AG04450 (cell line): ENCODE measurements around the gene TSSK6. TPM values are rescaled to one million over a fixed set of nuclear protein-coding genes. Genes with fewer than 3 reads are reported as not detected.

Experiments
- CTCF ChIA-PET: fragments of 300-600, 350-600 bp; formaldehyde crosslinking; extraction: SDS; loops from one replicate; lab custom pipeline; 2022; ENCODE audit warnings: antibody characterized with exemption, inconsistent platforms; lab: Charles Lee
- POLR2A ChIA-PET: fragments of 350-600 bp; formaldehyde crosslinking; extraction: SDS; loops from one replicate; lab custom pipeline; 2021; ENCODE audit warnings: antibody characterized with exemption, inconsistent platforms; lab: Yijun Ruan, JAX
- DNase-seq: peaks from one replicate; pipeline ENCODE4 v3.0.0-alpha.2; 2011; ENCODE audit warnings: low read depth, low spot score
- H3K27ac ChIP-seq: one replicate; pipeline ENCODE4 v1.5.1; 2012; ENCODE audit warnings: low read depth, low read length, control low read depth
- H3K27me3 ChIP-seq: one replicate; pipeline ENCODE4 v1.6.0; 2012; ENCODE audit warnings: low read length; ENCODE audit not compliant: control insufficient read depth, insufficient read depth
- H3K4me3 ChIP-seq: 2 replicates; pipeline ENCODE4 v1.5.1; 2011; ENCODE audit warnings: mild to moderate bottlenecking, low read depth, low read length, control low read depth
- H3K9me3 ChIP-seq: 2 replicates; pipeline ENCODE4 v1.5.1; 2012; ENCODE audit warnings: low read length; ENCODE audit not compliant: control insufficient read depth, insufficient read depth
- polyA plus RNA-seq: library from polyadenylated mRNA; depleted of rRNA; stranded (reverse); fragments of >200 nt; gene quantifications from 2 replicates; pipeline ENCODE4 v1.2.3, GENCODE V29; 2011
- TF ChIP-seq, protein P1 (sequence below): IDR thresholded peaks from 2 replicates; pipeline ENCODE4 v1.5.1; 2011; ENCODE audit warnings: low read depth, low read length, control low read depth, inconsistent platforms

Gene TSSK6
- polyA plus RNA-seq, 1 experiment = 1.0 TPM

DNA sequence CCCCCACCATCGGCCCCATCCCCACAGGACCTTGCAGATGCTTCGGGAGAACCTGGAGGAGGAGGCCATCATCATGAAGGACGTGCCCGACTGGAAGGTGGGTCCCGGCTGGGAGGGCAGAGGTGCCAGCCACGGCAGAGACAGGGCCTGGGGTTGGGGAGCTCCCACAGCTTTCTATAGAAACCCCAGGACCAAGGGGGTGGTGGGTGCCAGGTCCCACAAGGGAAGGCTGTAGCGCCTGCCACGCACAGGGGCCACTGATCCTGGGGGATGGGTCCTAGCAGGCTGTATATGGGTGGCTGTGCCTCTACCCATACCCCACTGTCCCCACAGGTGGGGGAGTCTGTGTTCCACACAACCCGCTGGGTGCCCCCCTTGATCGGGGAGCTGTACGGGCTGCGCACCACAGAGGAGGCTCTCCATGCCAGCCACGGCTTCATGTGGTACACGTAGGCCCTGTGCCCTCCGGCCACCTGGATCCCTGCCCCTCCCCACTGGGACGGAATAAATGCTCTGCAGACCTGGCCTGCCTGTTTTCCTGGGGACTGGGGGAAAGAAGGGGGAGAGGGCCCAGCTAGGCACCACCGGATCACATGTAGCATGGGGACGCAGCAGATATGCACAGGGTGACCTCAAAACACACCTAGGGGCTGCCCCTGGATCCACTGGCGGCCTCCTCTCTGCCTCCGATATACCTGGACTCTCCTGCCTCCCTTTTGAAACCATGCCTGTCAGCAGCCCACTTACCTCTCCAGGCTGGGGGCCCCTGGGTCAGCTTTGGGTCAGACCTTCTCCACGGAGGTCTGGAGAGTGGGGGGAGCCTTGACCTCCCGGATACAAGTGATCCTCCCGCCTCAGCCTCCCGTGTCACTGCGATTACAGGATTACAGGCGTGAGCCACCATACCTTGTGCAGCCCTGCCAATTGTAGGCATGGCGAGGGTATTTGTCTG, 12.6 kb upstream of the TSSK6 start:
- H3K27me3 ChIP-seq = no peaks in the 10 kb centered on the region
- ChIA-PET CTCF (interaction anchor here (1.4 to 5.0 kb wide), 2 partner anchors 26 to 117 kb away, joined by 3 to 94 read pairs; partner anchors contain the start of gene GMIP), POLR2A (no interaction called here)
- H3K9me3 ChIP-seq = no peaks in the 10 kb centered on the region; the same call in 1 of the 2 replicates
- no peak for DNase-seq
- no peak overlapping the region for H3K27ac ChIP-seq
- TF ChIP-seq, protein P1, sequence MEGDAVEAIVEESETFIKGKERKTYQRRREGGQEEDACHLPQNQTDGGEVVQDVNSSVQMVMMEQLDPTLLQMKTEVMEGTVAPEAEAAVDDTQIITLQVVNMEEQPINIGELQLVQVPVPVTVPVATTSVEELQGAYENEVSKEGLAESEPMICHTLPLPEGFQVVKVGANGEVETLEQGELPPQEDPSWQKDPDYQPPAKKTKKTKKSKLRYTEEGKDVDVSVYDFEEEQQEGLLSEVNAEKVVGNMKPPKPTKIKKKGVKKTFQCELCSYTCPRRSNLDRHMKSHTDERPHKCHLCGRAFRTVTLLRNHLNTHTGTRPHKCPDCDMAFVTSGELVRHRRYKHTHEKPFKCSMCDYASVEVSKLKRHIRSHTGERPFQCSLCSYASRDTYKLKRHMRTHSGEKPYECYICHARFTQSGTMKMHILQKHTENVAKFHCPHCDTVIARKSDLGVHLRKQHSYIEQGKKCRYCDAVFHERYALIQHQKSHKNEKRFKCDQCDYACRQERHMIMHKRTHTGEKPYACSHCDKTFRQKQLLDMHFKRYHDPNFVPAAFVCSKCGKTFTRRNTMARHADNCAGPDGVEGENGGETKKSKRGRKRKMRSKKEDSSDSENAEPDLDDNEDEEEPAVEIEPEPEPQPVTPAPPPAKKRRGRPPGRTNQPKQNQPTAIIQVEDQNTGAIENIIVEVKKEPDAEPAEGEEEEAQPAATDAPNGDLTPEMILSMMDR = no peak
- H3K4me3 ChIP-seq = no peak overlapping the region

DNA sequence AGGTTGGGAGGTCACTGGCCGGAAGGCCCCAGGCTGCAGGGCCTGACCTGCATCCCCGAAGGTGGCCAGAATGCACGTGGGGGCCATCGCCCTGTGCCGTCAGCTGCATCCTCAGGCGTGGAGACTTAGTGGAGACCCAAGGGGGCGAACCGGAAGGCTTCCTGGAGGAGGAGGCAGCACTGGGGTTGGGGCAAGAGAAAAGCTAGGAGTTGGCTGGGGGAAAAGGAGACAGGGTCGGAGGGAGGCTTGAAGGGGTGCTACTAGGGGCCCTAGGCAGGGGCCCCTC, 12.0 kb upstream of the TSSK6 start:
- DNase-seq = no peak
- Histone ChIP-seq H3K4me3 (no peak overlapping the region), H3K27ac (no peak overlapping the region), H3K27me3 (no peaks in the 10 kb centered on the region), H3K9me3 (no peaks in the 10 kb centered on the region; the same call in 1 of the 2 replicates)
- ChIA-PET CTCF (interaction anchor here (1.4 kb wide), 1 partner anchor 27 kb away, joined by 3 read pairs; no protein-coding TSS in a partner anchor), POLR2A (no interaction called here)
- TF ChIP-seq, protein P1 = no peak

DNA sequence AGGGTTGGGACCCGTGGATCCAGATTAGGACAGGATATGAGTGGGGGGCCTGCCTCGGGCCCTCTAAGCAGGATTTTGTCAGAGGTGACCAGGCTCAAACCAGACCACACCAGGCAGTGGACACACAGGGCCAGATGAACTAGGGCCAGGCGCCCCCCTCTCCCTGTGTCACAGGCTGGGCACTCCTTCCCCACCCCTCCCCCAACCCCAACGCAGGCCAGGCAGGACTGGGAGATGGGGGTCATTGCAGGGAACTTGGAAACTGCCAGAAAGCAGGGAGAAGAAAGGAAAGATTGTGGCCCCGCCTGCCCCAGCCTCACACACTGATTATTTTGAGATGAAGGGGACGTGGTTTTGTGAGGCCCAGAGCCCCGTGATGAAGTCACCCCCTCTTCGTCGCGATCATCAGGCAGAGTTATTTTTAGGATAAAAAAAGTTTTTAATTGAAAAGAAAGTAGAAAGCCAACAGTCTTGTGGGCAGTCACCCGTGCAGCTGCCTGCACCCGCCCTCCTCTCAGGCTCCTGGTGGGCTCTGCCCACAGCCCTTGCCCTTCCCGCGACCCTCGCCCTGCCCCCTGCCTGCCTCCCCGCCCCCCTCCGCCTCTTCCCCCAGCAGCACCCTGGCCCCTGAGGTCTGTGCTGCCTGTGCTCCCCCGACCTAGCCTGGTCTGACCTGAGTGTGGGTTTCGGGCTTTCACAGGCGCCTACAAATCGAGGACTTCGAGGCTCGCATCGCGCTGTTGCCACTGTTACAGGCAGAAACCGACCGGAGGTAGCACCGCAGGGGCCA, 11.4 kb upstream of the TSSK6 start:
- no peak overlapping the region for H3K27ac ChIP-seq
- no peaks in the 10 kb centered on the region; the same call in 1 of the 2 replicates for H3K9me3 ChIP-seq
- TF ChIP-seq, protein P1 = no peak
- no peaks in the 10 kb centered on the region for H3K27me3 ChIP-seq
- H3K4me3 ChIP-seq = no peak overlapping the region
- ChIA-PET CTCF (interaction anchor here (1.4 kb wide), 1 partner anchor 27 kb away, joined by 3 read pairs; no protein-coding TSS in a partner anchor), POLR2A (no interaction called here)
- no peak for DNase-seq

DNA sequence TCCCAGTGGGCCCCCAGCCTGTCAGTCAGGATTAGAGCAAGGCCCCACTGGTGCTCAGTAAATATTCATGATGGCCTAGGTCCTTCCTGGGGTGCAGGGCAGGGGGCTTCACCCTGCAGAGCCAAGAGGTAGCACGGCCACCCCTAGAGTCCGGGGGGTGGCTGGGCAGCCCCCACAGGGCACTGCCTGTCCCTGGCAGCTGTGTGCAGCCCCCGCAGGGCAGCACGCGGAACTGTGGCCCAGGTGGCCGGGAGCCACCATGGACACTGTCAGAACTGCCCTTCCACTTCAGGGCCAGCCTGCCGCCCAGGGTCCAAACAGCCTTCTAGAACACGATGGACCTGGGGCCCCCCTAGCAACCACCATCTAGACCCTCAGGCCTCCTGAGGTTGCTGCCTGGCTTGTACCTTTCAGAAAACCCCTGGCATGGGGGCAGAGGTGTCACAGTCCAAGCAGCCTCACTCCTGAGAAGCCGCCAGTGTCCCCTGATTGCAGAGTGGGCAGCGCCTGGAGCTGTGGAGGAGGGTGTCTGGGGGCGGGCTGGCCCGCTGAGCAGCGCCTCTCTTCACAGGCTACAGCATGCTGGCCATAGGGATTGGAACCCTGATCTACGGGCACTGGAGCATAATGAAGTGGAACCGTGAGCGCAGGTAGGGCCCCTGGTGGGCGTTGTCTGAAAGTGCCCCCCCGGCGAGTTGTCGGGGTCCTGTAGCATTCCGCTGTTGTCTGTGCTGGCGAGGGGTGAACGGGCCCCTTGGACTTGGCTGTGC, 10.4 kb upstream of the TSSK6 start:
- Histone ChIP-seq H3K27me3 (no peaks in the 10 kb centered on the region), H3K4me3 (no peak overlapping the region), H3K9me3 (peaks cover 2% of the 10 kb centered on the region), H3K27ac (no peak overlapping the region)
- ChIA-PET POLR2A (no interaction called here), CTCF (no interaction called here)
- TF ChIP-seq, protein P1 = no peak
- no peak for DNase-seq
